ENCODE measurements around the gene GRIN3B. TPM values are rescaled to one million over a fixed set of nuclear protein-coding genes. Genes with fewer than 3 reads are reported as not detected.

The GRIN3B gene
- total RNA-seq, 4 donors from 2014 or later = not detected

DNA sequence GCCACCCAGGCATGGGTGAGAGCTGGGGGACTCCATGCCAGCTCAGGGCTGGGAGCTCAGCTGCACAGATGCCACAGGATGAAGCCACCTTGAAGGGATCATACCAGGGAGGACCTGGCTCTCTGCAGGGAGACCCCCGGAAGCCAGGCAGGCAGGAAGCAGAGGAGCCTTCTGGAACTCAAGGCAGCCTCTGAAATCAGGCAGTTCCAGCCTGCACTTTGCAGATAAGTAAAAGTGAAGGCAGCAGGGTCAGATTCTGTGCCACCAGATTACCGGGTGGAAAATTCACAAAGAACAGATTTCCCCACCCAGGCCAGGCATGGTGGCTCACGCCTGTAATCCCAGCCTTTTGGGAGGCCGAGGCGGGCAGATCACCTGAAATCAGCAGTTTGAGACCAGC lies 18.2 kb downstream of the GRIN3B start:
- ATAC-seq = no peak
- H3K36me3 ChIP-seq = peaks cover 0 to 28% of the 10 kb centered on the region in 2 donors
- WGBS, 2 donors (ENCODE audit: low coverage in 1 of 2) = no CpG with 5 or more reads among the region's 5 CpGs
- H3K27ac ChIP-seq = peak overlapping the region in 1 of 4 donors; percentile 99
- H3K27me3 ChIP-seq = no peaks in the 10 kb centered on the region
- no peaks in the 10 kb centered on the region for H3K9me3 ChIP-seq
- peaks cover 0 to 89% (median 59%) of the 10 kb centered on the region in 3 donors for H3K4me1 ChIP-seq
- no peak overlapping the region for H3K4me3 ChIP-seq
- TF ChIP-seq POLR2AphosphoS5 (IDR thresholded peaks at IDR 0.05) (no peak), POLR2A (IDR thresholded peaks at IDR 0.05) (no peak), EP300 (IDR thresholded peaks at IDR 0.05) (no peak)
- TF ChIP-seq, protein P1, sequence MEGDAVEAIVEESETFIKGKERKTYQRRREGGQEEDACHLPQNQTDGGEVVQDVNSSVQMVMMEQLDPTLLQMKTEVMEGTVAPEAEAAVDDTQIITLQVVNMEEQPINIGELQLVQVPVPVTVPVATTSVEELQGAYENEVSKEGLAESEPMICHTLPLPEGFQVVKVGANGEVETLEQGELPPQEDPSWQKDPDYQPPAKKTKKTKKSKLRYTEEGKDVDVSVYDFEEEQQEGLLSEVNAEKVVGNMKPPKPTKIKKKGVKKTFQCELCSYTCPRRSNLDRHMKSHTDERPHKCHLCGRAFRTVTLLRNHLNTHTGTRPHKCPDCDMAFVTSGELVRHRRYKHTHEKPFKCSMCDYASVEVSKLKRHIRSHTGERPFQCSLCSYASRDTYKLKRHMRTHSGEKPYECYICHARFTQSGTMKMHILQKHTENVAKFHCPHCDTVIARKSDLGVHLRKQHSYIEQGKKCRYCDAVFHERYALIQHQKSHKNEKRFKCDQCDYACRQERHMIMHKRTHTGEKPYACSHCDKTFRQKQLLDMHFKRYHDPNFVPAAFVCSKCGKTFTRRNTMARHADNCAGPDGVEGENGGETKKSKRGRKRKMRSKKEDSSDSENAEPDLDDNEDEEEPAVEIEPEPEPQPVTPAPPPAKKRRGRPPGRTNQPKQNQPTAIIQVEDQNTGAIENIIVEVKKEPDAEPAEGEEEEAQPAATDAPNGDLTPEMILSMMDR (IDR thresholded peaks at IDR 0.05) = no peak

DNA sequence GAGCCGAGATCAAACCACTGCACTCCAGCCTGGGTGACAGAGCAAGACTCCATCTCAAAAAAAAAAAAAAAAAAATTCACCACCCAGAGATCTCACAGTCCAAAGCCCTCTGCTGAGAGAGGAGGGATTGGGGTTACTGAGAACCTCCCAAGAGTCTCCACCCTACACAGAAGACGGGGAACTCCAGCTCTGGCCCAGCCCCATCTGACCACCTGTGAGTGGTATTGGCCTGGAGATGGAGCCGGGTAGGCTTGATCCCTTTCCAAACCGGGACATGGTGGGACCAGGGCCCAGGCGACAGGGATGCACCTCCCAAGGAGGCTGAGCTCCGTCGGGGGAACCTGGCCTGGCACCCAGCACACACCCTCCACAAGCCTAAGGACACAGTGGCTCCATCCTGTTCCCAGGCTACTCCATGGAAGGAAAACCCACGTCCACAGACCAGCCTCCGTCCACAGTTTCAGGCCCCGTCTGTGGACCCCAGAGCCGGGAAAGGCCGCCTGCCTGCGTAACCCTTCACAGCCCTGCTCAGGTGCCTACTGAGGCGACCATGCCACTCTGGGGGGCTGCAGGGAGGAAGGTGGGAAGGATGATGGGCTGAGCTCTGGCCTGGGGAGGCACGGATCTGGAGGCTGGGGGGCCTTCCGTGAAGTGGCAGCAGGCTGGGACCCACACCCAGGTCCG lies 18.9 kb downstream of the GRIN3B start:
- H3K27me3 ChIP-seq = no peaks in the 10 kb centered on the region
- H3K36me3 ChIP-seq = peaks cover 0 to 21% of the 10 kb centered on the region in 2 donors
- peak overlapping the region in 2 of 4 donors; percentile 99 for H3K27ac ChIP-seq
- WGBS, 2 donors (ENCODE audit: low coverage in 1 of 2) = 67 to 100% methylated on average over 1 of the region's 17 CpGs
- ATAC-seq = no peak
- H3K9me3 ChIP-seq = no peaks in the 10 kb centered on the region
- peak overlapping the region; percentile 73 to 85 for H3K4me3 ChIP-seq
- TF ChIP-seq, protein P1 (IDR thresholded peaks at IDR 0.05) = no peak
- TF ChIP-seq POLR2A (IDR thresholded peaks at IDR 0.05) (no peak), POLR2AphosphoS5 (IDR thresholded peaks at IDR 0.05) (no peak), EP300 (IDR thresholded peaks at IDR 0.05) (no peak)
- peaks cover 0 to 83% (median 59%) of the 10 kb centered on the region in 3 donors for H3K4me1 ChIP-seq

GRCh38 chr19:1019616-1019961 lies 19.4 kb downstream of the GRIN3B start:
- Histone ChIP-seq H3K4me1 (peaks cover 0 to 78% (median 59%) of the 10 kb centered on the region in 3 donors), H3K36me3 (peaks cover 0 to 16% of the 10 kb centered on the region in 2 donors), H3K4me3 (peak overlapping the region; percentile 73 to 85), H3K27ac (peak overlapping the region in 3 of 4 donors; percentile 9 to 99 (median 99)), H3K9me3 (no peaks in the 10 kb centered on the region), H3K27me3 (no peaks in the 10 kb centered on the region)
- ATAC-seq = no peak
- no peak for TF ChIP-seq POLR2AphosphoS5 (IDR thresholded peaks at IDR 0.05)
- TF ChIP-seq EP300 (IDR thresholded peaks at IDR 0.05) = no peak
- TF ChIP-seq, protein P1 (IDR thresholded peaks at IDR 0.05) = no peak
- TF ChIP-seq POLR2A (IDR thresholded peaks at IDR 0.05) = no peak
- WGBS, 2 donors (ENCODE audit: low coverage in 1 of 2) = no CpG with 5 or more reads among the region's 18 CpGs

DNA sequence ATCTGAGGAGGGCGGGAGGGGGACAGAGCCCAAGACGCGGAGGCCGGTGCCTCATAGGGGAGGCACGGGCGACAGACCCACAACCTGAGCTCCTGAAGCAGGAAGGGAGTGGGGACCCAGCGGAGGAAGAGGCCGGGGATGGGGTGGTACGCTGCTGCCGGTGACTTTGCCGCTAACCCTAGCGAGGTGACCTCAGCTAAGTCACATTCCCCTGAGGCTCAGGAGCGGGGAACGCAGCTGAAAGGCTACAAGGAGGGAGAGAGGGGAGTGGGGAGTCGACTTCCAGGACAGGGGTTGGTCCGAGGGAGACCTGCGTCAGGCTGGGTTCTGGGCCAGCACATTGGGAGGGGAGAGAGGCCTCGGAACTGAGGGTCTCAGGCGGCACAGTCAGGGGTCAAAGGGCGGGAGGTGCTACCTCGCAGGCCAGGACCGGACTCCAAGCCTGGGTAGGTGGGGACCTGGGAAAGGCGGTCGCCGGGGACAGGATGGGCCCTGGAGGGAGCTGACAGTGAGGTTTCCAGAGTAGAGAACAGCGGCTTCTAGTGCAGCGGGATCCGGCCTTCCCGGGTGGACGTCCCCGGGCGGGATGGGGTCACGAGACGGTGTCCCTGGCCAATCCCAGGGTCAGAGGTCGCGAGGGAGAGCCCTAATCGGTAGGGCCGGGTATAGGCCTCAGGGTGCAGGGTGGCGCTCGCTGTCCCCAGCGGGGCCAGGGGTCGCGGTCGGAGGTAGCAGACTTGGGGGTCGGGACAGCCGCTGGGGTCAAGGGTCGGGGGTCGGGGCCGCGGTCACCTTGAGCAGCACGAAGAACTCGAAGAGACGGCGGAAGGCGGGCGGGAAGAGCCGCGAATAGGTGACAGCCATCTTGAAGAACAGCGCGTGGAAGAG lies 20.0 kb downstream of the GRIN3B start:
- H3K9me3 ChIP-seq = no peaks in the 10 kb centered on the region
- H3K4me3 ChIP-seq = peak overlapping the region; percentile 73 to 85
- WGBS, 2 donors (ENCODE audit: low coverage in 1 of 2) = 0 to 1% methylated on average over 2 to 15 of the region's 60 CpGs
- no peak for ATAC-seq
- no peaks in the 10 kb centered on the region for H3K27me3 ChIP-seq
- no peak for TF ChIP-seq POLR2A (IDR thresholded peaks at IDR 0.05)
- no peak for TF ChIP-seq EP300 (IDR thresholded peaks at IDR 0.05)
- no peak for TF ChIP-seq POLR2AphosphoS5 (IDR thresholded peaks at IDR 0.05)
- TF ChIP-seq, protein P1 (IDR thresholded peaks at IDR 0.05) = no peak
- peak overlapping the region; percentile 8 to 99 (median 98) for H3K27ac ChIP-seq
- peaks cover 0 to 9% of the 10 kb centered on the region in 2 donors for H3K36me3 ChIP-seq
- H3K4me1 ChIP-seq = peaks cover 0 to 72% (median 56%) of the 10 kb centered on the region in 3 donors
